K562 (cell line): ENCODE data around the gene PRKCQ. TPM values are rescaled to one million over a fixed set of nuclear protein-coding genes. Genes with fewer than 3 reads are reported as not detected.
A peak's percentile ranks its signal among the peaks of the same experiment; 100 is the strongest.

Source experiments
- BCL6 ChIP-seq: fragments of 250-450 bp; sonication (Bioruptor Pico); IDR thresholded peaks from 2 replicates; pipeline ENCODE4 v1.4.0; 2020
- DNMT1 ChIP-seq: fragments of 450-650 bp; IDR thresholded peaks from 2 replicates; pipeline ENCODE4 v1.6.1; 2016; ENCODE audit warnings: antibody characterized with exemption, mild to moderate bottlenecking
- ESRRA ChIP-seq: fragments of 450-650 bp; IDR thresholded peaks from 2 replicates; pipeline ENCODE4 v1.6.1; 2014; ENCODE audit warnings: low read depth, mild to moderate bottlenecking, moderate library complexity, borderline replicate concordance
- GABPA ChIP-seq: fragments of 200-800 bp; sonication (Bioruptor generic); conservative IDR thresholded peaks from 2 replicates; pipeline ENCODE4 v1.6.1; 2016; ENCODE audit warnings: low read depth, missing genetic modification characterization, missing compliant biosample characterization
- TAF1 ChIP-seq: IDR thresholded peaks from 2 replicates; pipeline ENCODE4 v1.6.1; 2011; ENCODE audit warnings: mild to moderate bottlenecking, low read length, moderate library complexity; ENCODE audit not compliant: insufficient read depth, control insufficient read depth, severe bottlenecking; ENCODE audit errors: extremely low read depth
- THRB ChIP-seq: fragments of 450-650 bp; formaldehyde crosslinking; conservative IDR thresholded peaks from 2 replicates; pipeline ENCODE4 v1.4.0; 2022; ENCODE audit warnings: mild to moderate bottlenecking, missing genetic modification characterization
- ZNF197 ChIP-seq: fragments of 200-800 bp; sonication (Bioruptor generic); IDR thresholded peaks from 2 replicates; pipeline ENCODE4 v1.6.1; 2016; ENCODE audit warnings: low read depth, missing genetic modification characterization, missing compliant biosample characterization
- ZNF436 ChIP-seq: fragments of 250-450, 450-650 bp; sonication (Bioruptor Pico); formaldehyde crosslinking; IDR thresholded peaks from 2 replicates; pipeline ENCODE4 v1.7.0; 2020; ENCODE audit warnings: mild to moderate bottlenecking
- polyA plus RNA-seq, 8 experiments: library from polyadenylated mRNA; depleted of rRNA in 4 of 8; stranded (reverse) in 5 of 8; unstranded in 3 of 8; fragments of >200 nt; fragmentation: Nextera tagmentation in 2 of 8; fragmentation: Illumina TruSeq in 1 of 8; extraction: Ambion mirVana in 2 of 8; extraction: Trizol in 1 of 8; gene quantifications; 2 replicates each; pipeline versions ENCODE4 v1.2.1 to v1.2.3, GENCODE V29; 2011 to 2014; ENCODE audit warnings: inconsistent platforms in 1 of 8, missing spikeins in 1 of 8
- total RNA-seq, 7 experiments: library from RNA; depleted of rRNA in 6 of 7; stranded (reverse); fragments of >200 nt in 6 of 7; fragmentation: Illumina TruSeq in 2 of 7; extraction: Trizol in 2 of 7; gene quantifications; 2 replicates each; pipeline versions ENCODE4 v1.2.1 to v1.2.3, GENCODE V29; 2011 to 2021; ENCODE audit warnings: low replicate concordance in 1 of 7
- TF ChIP-seq, protein P1 (sequence below): fragments of 450-650 bp; IDR thresholded peaks from 2 replicates; pipeline ENCODE4 v1.6.1; 2016; ENCODE audit warnings: mild to moderate bottlenecking, moderate library complexity
- TF ChIP-seq, protein P2 (sequence below): IDR thresholded peaks from 2 replicates; pipeline ENCODE4 v1.6.1; 2014; ENCODE audit warnings: antibody characterized with exemption
- TF ChIP-seq, protein P3 (sequence below): fragments of 200-800 bp; sonication (Bioruptor generic); IDR thresholded peaks from 2 replicates; pipeline ENCODE4 v1.6.1; 2017; ENCODE audit warnings: missing genetic modification characterization, missing compliant biosample characterization

Gene PRKCQ
- total and polyA plus RNA-seq, 9 of the 15 experiments (the other 6 are each of a cell fraction or from before 2014, with no cell fraction given) = 4.4 to 23.3 (median 14.6) TPM

GRCh38 chr10:6473901-6474370 is 106.1 kb downstream of the PRKCQ start (continued):
- TF ChIP-seq, protein P1, sequence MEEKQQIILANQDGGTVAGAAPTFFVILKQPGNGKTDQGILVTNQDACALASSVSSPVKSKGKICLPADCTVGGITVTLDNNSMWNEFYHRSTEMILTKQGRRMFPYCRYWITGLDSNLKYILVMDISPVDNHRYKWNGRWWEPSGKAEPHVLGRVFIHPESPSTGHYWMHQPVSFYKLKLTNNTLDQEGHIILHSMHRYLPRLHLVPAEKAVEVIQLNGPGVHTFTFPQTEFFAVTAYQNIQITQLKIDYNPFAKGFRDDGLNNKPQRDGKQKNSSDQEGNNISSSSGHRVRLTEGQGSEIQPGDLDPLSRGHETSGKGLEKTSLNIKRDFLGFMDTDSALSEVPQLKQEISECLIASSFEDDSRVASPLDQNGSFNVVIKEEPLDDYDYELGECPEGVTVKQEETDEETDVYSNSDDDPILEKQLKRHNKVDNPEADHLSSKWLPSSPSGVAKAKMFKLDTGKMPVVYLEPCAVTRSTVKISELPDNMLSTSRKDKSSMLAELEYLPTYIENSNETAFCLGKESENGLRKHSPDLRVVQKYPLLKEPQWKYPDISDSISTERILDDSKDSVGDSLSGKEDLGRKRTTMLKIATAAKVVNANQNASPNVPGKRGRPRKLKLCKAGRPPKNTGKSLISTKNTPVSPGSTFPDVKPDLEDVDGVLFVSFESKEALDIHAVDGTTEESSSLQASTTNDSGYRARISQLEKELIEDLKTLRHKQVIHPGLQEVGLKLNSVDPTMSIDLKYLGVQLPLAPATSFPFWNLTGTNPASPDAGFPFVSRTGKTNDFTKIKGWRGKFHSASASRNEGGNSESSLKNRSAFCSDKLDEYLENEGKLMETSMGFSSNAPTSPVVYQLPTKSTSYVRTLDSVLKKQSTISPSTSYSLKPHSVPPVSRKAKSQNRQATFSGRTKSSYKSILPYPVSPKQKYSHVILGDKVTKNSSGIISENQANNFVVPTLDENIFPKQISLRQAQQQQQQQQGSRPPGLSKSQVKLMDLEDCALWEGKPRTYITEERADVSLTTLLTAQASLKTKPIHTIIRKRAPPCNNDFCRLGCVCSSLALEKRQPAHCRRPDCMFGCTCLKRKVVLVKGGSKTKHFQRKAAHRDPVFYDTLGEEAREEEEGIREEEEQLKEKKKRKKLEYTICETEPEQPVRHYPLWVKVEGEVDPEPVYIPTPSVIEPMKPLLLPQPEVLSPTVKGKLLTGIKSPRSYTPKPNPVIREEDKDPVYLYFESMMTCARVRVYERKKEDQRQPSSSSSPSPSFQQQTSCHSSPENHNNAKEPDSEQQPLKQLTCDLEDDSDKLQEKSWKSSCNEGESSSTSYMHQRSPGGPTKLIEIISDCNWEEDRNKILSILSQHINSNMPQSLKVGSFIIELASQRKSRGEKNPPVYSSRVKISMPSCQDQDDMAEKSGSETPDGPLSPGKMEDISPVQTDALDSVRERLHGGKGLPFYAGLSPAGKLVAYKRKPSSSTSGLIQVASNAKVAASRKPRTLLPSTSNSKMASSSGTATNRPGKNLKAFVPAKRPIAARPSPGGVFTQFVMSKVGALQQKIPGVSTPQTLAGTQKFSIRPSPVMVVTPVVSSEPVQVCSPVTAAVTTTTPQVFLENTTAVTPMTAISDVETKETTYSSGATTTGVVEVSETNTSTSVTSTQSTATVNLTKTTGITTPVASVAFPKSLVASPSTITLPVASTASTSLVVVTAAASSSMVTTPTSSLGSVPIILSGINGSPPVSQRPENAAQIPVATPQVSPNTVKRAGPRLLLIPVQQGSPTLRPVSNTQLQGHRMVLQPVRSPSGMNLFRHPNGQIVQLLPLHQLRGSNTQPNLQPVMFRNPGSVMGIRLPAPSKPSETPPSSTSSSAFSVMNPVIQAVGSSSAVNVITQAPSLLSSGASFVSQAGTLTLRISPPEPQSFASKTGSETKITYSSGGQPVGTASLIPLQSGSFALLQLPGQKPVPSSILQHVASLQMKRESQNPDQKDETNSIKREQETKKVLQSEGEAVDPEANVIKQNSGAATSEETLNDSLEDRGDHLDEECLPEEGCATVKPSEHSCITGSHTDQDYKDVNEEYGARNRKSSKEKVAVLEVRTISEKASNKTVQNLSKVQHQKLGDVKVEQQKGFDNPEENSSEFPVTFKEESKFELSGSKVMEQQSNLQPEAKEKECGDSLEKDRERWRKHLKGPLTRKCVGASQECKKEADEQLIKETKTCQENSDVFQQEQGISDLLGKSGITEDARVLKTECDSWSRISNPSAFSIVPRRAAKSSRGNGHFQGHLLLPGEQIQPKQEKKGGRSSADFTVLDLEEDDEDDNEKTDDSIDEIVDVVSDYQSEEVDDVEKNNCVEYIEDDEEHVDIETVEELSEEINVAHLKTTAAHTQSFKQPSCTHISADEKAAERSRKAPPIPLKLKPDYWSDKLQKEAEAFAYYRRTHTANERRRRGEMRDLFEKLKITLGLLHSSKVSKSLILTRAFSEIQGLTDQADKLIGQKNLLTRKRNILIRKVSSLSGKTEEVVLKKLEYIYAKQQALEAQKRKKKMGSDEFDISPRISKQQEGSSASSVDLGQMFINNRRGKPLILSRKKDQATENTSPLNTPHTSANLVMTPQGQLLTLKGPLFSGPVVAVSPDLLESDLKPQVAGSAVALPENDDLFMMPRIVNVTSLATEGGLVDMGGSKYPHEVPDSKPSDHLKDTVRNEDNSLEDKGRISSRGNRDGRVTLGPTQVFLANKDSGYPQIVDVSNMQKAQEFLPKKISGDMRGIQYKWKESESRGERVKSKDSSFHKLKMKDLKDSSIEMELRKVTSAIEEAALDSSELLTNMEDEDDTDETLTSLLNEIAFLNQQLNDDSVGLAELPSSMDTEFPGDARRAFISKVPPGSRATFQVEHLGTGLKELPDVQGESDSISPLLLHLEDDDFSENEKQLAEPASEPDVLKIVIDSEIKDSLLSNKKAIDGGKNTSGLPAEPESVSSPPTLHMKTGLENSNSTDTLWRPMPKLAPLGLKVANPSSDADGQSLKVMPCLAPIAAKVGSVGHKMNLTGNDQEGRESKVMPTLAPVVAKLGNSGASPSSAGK = peak; percentile 50
- TF ChIP-seq, protein P2, sequence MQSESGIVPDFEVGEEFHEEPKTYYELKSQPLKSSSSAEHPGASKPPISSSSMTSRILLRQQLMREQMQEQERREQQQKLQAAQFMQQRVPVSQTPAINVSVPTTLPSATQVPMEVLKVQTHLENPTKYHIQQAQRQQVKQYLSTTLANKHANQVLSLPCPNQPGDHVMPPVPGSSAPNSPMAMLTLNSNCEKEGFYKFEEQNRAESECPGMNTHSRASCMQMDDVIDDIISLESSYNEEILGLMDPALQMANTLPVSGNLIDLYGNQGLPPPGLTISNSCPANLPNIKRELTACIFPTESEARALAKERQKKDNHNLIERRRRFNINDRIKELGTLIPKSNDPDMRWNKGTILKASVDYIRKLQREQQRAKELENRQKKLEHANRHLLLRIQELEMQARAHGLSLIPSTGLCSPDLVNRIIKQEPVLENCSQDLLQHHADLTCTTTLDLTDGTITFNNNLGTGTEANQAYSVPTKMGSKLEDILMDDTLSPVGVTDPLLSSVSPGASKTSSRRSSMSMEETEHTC = no peak
- TF ChIP-seq GABPA (tag) = peak; percentile 83
- no peak for TF ChIP-seq ZNF436
- 0 out of 2 replicates have a peak, but pooled peaks have one; percentile 56 for TF ChIP-seq THRB (CRISPR knock-in tag)
- TF ChIP-seq, protein P3, sequence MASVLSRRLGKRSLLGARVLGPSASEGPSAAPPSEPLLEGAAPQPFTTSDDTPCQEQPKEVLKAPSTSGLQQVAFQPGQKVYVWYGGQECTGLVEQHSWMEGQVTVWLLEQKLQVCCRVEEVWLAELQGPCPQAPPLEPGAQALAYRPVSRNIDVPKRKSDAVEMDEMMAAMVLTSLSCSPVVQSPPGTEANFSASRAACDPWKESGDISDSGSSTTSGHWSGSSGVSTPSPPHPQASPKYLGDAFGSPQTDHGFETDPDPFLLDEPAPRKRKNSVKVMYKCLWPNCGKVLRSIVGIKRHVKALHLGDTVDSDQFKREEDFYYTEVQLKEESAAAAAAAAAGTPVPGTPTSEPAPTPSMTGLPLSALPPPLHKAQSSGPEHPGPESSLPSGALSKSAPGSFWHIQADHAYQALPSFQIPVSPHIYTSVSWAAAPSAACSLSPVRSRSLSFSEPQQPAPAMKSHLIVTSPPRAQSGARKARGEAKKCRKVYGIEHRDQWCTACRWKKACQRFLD (CRISPR knock-in tag) = peak; percentile 64
- no peak for TF ChIP-seq ESRRA
- no peak for TF ChIP-seq TAF1
- TF ChIP-seq DNMT1 = no peak
- 0 out of 2 replicates have a peak, but pooled peaks have one; percentile 63 for TF ChIP-seq ZNF197 (CRISPR knock-in tag)
- TF ChIP-seq BCL6 = peak; percentile 74; the same call in 1 of the 2 replicates
